Measurements from ENCODE around the gene ADARB1. TPM values are rescaled to one million over a fixed set of nuclear protein-coding genes. Genes with fewer than 3 reads are reported as not detected.

Gene ADARB1
- total RNA-seq, 2 experiments from 2014 or later = 32.8 to 37.7 TPM

- Mint-ChIP-seq H3K4me1 (no peaks in the 10 kb centered on the region), H3K9me3 (ENCODE audit: low read depth) (no peaks in the 10 kb centered on the region), H3K27ac (no peak overlapping the region), H3K4me3 (no peak overlapping the region), H3K36me3 (ENCODE audit: low read depth) (peaks cover 10% of the 10 kb centered on the region), H3K27me3 (no peaks in the 10 kb centered on the region)
- DNase-seq (no peak), ATAC-seq (no peak)
- POLR2A ChIA-PET = no interaction called here
- intact Hi-C loops (cut with DNase I, micrococcal nuclease) = no loop called here
- CTCF ChIA-PET = no interaction called here
These were observed 185.9 kb downstream of the ADARB1 start for GRCh38 chr21:45260191-45260825.

DNA sequence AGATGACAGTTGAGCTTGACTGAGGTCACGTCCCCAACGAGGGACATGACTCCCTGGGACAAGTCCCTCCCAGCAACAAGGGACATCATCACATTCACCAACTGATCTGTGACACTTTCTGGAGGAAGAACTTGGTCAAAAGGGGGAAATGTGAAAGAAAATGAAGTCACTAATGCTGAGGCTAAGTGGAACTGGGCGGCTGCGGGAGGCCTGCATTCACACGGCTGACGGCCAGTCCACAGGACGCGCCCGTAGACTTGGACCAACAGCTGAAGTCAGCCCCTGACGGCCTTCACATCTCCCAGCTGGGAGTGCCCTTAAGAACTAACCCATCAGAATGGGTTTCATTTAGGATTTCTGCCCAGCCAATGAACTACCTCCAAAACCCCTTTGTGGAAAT, 186.7 kb downstream of the ADARB1 start:
- H3K9me3 Mint-ChIP-seq (ENCODE audit: low read depth) = no peaks in the 10 kb centered on the region
- H3K27me3 Mint-ChIP-seq = no peaks in the 10 kb centered on the region
- ATAC-seq = no peak
- ChIA-PET CTCF (no interaction called here), POLR2A (no interaction called here)
- no peak for DNase-seq
- peaks cover 2% of the 10 kb centered on the region for H3K4me1 Mint-ChIP-seq
- H3K4me3 Mint-ChIP-seq = no peak overlapping the region
- H3K27ac Mint-ChIP-seq = no peak overlapping the region
- H3K36me3 Mint-ChIP-seq (ENCODE audit: low read depth) = peaks cover 10% of the 10 kb centered on the region
- intact Hi-C loops (cut with DNase I, micrococcal nuclease) = no loop called here

DNA sequence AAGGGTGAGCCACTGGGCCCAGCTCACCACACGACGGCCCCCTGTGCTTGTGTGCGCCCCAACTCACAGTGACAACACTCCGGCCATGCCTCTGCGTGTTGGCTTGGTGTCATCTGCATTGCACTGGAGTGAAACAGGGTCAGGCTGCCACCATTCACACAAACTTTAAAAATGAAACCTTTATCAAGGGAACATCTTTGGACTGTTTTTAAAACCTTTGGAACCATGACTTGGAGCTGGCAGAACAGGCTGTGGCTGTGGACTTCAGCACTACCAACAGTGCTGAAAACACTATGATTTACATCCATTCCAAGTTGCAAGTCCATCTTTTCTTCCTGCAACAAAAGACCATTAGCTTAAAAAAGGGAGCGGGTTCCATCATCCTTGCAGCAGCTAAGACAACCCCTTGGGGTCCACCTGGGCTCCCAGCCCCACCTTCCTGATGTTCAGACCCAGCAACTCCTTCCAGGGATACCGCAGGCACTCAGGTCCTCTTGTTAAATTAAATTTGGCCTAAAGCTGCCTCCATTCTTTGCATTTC, 187.7 kb downstream of the ADARB1 start:
- Mint-ChIP-seq H3K27ac (no peak overlapping the region), H3K9me3 (ENCODE audit: low read depth) (no peaks in the 10 kb centered on the region), H3K4me1 (peaks cover 11% of the 10 kb centered on the region), H3K36me3 (ENCODE audit: low read depth) (peaks cover 17% of the 10 kb centered on the region), H3K4me3 (no peak overlapping the region), H3K27me3 (no peaks in the 10 kb centered on the region)
- ChIA-PET CTCF (interaction anchor here (1.1 kb wide), 1 partner anchor 9 kb away, joined by 4 read pairs; no protein-coding TSS in a partner anchor), POLR2A (no interaction called here)
- ATAC-seq (no peak), DNase-seq (no peak)
- intact Hi-C loops (cut with DNase I, micrococcal nuclease) = no loop called here

DNA sequence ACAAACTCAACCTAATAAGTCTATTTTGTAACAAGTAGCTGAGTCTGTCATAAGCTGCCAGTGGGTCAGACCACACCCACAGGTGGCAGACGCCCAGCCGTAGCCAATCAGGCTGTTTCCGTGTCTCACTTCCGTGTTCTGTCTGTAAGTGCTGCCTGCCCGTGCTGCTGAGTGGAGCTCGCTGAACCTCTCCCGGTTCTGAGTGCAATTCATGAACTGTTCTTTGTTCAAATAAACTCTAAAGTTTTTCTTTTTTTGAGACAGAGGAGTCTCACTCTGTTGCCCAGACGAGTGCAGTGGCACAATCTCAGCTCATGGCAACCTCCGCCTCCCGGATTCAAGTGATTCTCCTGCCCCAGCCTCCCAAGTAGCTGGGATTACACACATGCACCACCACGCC, 188.2 kb downstream of the ADARB1 start:
- no peak for DNase-seq
- Mint-ChIP-seq H3K9me3 (ENCODE audit: low read depth) (no peaks in the 10 kb centered on the region), H3K4me1 (peaks cover 16% of the 10 kb centered on the region), H3K4me3 (no peak overlapping the region), H3K27me3 (no peaks in the 10 kb centered on the region), H3K36me3 (ENCODE audit: low read depth) (peaks cover 22% of the 10 kb centered on the region), H3K27ac (no peak overlapping the region)
- ChIA-PET CTCF (interaction anchor here (1.1 kb wide), 1 partner anchor 9 kb away, joined by 4 read pairs; no protein-coding TSS in a partner anchor), POLR2A (no interaction called here)
- intact Hi-C loops (cut with DNase I, micrococcal nuclease) = no loop called here
- ATAC-seq = no peak

DNA sequence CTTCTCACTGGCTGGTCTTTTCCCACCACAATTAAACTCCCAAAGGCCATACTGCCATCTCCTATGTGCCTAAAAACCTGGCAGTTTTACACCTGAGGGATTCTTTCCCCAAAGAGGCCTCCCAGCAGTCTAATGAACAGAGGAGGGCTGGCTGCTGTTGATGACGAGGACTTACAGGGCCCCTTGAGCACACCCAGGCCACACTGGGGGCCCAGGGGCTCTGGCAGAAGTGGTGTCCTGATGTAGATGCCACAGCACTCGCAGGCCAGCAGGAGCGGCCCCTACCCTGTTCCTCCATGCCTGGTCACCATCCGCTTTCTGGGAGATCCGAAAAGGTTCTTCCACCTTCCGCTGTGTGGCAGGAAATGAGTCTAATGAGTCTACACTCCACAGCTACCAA, 189.2 kb downstream of the ADARB1 start:
- H3K4me1 Mint-ChIP-seq = peaks cover 16% of the 10 kb centered on the region
- DNase-seq (no peak), ATAC-seq (no peak)
- H3K36me3 Mint-ChIP-seq (ENCODE audit: low read depth) = peaks cover 29% of the 10 kb centered on the region
- ChIA-PET CTCF (interaction anchor here (1.5 kb wide), 1 partner anchor 26 kb away, joined by 4 read pairs; no protein-coding TSS in a partner anchor), POLR2A (interaction anchor here (0.6 kb wide), 1 partner anchor 24 kb away, joined by 3 read pairs; the partner anchor contains the start of gene POFUT2)
- intact Hi-C loops (cut with DNase I, micrococcal nuclease) = no loop called here
- no peak overlapping the region for H3K4me3 Mint-ChIP-seq
- H3K27ac Mint-ChIP-seq = no peak overlapping the region
- H3K9me3 Mint-ChIP-seq (ENCODE audit: low read depth) = no peaks in the 10 kb centered on the region
- H3K27me3 Mint-ChIP-seq = no peaks in the 10 kb centered on the region

DNA sequence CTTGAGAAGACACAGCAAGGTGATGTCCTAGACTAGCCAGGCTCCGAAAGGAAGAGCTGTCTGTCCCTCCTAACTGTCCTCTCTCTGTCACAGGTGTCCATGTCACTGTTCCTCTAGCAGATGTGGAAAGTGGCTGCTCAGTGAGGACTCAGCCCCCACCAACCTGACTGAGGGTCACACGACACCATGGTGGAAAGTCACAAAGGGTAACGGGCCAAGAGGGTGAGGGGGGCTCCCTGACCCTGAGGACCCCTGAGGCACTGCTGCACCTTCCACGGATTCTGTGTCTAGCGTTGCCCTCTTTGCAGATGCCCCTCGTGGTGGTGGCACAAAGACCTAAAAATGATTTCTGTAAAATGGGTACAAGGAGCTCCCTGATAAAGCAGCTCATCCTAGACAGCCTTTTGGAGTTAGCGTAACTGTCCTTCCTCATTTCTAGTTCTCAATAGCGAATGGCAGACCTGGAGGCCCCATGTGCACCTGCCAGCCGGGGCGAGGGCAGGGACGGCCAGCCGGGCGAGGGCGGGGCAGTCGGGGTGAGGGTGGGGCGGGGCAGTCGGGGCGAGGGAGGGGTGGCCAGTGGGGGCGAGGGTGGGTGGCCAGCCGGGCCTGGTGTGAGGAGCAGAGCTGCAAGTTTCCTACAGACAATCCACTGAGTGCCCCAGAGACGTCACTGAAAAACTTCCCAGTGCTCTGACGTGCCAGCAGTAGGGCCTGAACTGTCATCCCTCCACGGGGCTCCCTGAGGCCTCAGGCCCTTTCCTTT, 189.9 kb downstream of the ADARB1 start:
- H3K9me3 Mint-ChIP-seq (ENCODE audit: low read depth) = no peaks in the 10 kb centered on the region
- H3K27ac Mint-ChIP-seq = no peak overlapping the region
- ChIA-PET POLR2A (no interaction called here), CTCF (interaction anchor here (1.5 kb wide), 1 partner anchor 26 kb away, joined by 4 read pairs; no protein-coding TSS in a partner anchor)
- no peaks in the 10 kb centered on the region for H3K27me3 Mint-ChIP-seq
- no peak for DNase-seq
- peaks cover 29% of the 10 kb centered on the region for H3K36me3 Mint-ChIP-seq (ENCODE audit: low read depth)
- peaks cover 16% of the 10 kb centered on the region for H3K4me1 Mint-ChIP-seq
- no peak for ATAC-seq
- H3K4me3 Mint-ChIP-seq = no peak overlapping the region
- intact Hi-C loops (cut with DNase I, micrococcal nuclease) = no loop called here

GRCh38 chr21:45264912-45265515, 190.6 kb downstream of the ADARB1 start:
- H3K27me3 Mint-ChIP-seq = no peaks in the 10 kb centered on the region
- POLR2A ChIA-PET = no interaction called here
- H3K36me3 Mint-ChIP-seq (ENCODE audit: low read depth) = peaks cover 31% of the 10 kb centered on the region
- DNase-seq = no peak
- no peak overlapping the region for H3K4me3 Mint-ChIP-seq
- peaks cover 16% of the 10 kb centered on the region for H3K4me1 Mint-ChIP-seq
- no peaks in the 10 kb centered on the region for H3K9me3 Mint-ChIP-seq (ENCODE audit: low read depth)
- CTCF ChIA-PET = interaction anchor here (1.5 kb wide), 1 partner anchor 25 kb away, joined by 4 read pairs; no protein-coding TSS in a partner anchor
- ATAC-seq = no peak
- H3K27ac Mint-ChIP-seq = no peak overlapping the region
- intact Hi-C loops (cut with DNase I, micrococcal nuclease) = loop anchor here in 1 of 2 experiments (5.0 kb wide), 1 partner anchor 38 kb away; no protein-coding TSS in a partner anchor

GRCh38 chr21:45265721-45266517, 191.5 kb downstream of the ADARB1 start:
- H3K9me3 Mint-ChIP-seq (ENCODE audit: low read depth) = peaks cover 2% of the 10 kb centered on the region
- no peaks in the 10 kb centered on the region for H3K27me3 Mint-ChIP-seq
- H3K27ac Mint-ChIP-seq = no peak overlapping the region
- H3K36me3 Mint-ChIP-seq (ENCODE audit: low read depth) = peaks cover 31% of the 10 kb centered on the region
- POLR2A ChIA-PET = no interaction called here
- H3K4me1 Mint-ChIP-seq = peaks cover 16% of the 10 kb centered on the region
- H3K4me3 Mint-ChIP-seq = no peak overlapping the region
- CTCF ChIA-PET = no interaction called here
- intact Hi-C loops (cut with DNase I, micrococcal nuclease) = loop anchor here in 1 of 2 experiments (5.0 kb wide), 1 partner anchor 39 kb away; no protein-coding TSS in a partner anchor
- DNase-seq (no peak), ATAC-seq (no peak)

DNA sequence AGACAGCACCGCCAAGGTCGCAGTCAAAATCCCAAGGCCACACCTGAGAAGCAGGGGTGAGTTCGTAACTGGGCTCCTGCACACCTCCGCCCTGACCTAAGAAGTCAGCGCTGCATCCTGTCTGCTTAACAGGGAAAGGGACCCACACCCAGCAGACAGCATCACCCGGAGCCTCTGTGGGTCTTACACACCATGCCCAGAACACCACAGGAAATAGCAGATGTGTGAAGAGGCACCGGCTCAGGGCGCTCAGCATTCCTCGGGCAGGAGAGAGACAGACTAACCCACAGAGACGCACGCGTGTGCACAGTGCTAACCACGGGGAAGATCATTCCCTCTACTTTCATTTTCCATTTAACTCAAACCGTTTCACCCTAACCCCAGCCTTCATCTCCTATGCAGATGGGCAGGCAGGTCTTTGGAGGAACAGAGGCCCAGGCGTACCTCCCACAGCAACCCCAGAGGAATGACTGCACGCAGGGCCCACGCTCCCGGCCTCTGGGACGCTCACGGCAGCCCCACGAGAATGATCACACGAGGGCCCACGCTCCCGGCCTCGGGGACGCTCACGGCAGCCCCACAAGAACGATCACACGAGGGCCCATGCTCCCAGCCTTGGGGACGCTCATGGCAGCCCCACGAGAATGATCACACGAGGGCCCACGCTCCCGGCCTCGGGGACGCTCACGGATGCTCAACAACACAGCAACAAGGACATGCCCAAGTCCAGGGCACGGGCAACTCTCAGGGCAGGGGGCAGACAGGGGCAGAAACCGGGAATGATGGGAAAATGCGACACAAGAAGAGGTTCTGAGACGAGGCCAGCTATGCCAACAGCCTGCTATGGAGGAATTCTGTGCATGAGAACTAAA, 192.4 kb downstream of the ADARB1 start:
- peaks cover 31% of the 10 kb centered on the region for H3K36me3 Mint-ChIP-seq (ENCODE audit: low read depth)
- H3K27me3 Mint-ChIP-seq = no peaks in the 10 kb centered on the region
- peak; percentile 58 for DNase-seq
- POLR2A ChIA-PET = no interaction called here
- intact Hi-C loops (cut with DNase I, micrococcal nuclease) = loop anchor here in 1 of 2 experiments (5.0 kb wide), 1 partner anchor 39 kb away; no protein-coding TSS in a partner anchor
- no peak overlapping the region for H3K4me3 Mint-ChIP-seq
- peak; percentile 91 for ATAC-seq
- peaks cover 16% of the 10 kb centered on the region for H3K4me1 Mint-ChIP-seq
- CTCF ChIA-PET = interaction anchor here (0.6 kb wide), 1 partner anchor 23 kb away, joined by 3 read pairs; no protein-coding TSS in a partner anchor
- H3K9me3 Mint-ChIP-seq (ENCODE audit: low read depth) = peaks cover 2% of the 10 kb centered on the region
- peak overlapping the region; percentile 37 for H3K27ac Mint-ChIP-seq

DNA sequence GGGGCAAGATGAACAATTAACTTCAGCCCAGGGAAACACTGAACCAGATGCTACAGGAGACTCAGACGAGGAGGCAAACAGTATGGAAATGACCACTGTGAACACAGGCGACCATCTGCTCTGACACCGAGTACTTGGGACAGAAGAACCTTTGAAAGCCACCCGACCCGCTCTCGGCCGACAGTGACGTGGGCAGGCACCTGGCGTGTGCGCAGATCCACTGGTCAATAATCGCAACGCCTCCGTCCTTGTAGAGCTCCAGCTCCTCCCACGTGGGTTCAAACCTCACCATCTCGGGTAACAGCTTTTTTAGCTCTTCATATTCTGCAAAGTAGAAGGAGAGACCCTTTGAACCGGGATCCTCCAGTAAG, 193.0 kb downstream of the ADARB1 start:
- H3K4me1 Mint-ChIP-seq = peaks cover 16% of the 10 kb centered on the region
- intact Hi-C loops (cut with DNase I, micrococcal nuclease) = loop anchor here in 1 of 2 experiments (5.0 kb wide), 1 partner anchor 40 kb away; no protein-coding TSS in a partner anchor
- POLR2A ChIA-PET = interaction anchor here (0.7 kb wide), 1 partner anchor 216 kb away, joined by 4 read pairs; no protein-coding TSS in a partner anchor

More for the DNA sequence above, 193.0 kb downstream of the ADARB1 start:
- peaks cover 31% of the 10 kb centered on the region for H3K36me3 Mint-ChIP-seq (ENCODE audit: low read depth)
- ATAC-seq (no peak), DNase-seq (no peak)
- peaks cover 2% of the 10 kb centered on the region for H3K9me3 Mint-ChIP-seq (ENCODE audit: low read depth)
- CTCF ChIA-PET = interaction anchor here (0.6 kb wide), 2 partner anchors 22 to 255 kb away, joined by 3 read pairs; no protein-coding TSS in a partner anchor
- H3K4me3 Mint-ChIP-seq = no peak overlapping the region
- no peaks in the 10 kb centered on the region for H3K27me3 Mint-ChIP-seq
- H3K27ac Mint-ChIP-seq = no peak overlapping the region
